NCI-H526 treated with DMSO at 0.1 percent for 48 hours (cell line): ENCODE data around the gene TCERG1.
A peak's percentile ranks its signal among the peaks of the same experiment; 100 is the strongest.
"Not testable (repeated sequence)": the region's sequence is repeated elsewhere in the genome, so short reads cannot be mapped to it uniquely, and the experiment has no call there.

ENCODE experiments used
- DNase-seq: peaks from one replicate; lab custom pipeline; 2025; lab: John Stamatoyannopoulos, UW

Gene TCERG1

DNA sequence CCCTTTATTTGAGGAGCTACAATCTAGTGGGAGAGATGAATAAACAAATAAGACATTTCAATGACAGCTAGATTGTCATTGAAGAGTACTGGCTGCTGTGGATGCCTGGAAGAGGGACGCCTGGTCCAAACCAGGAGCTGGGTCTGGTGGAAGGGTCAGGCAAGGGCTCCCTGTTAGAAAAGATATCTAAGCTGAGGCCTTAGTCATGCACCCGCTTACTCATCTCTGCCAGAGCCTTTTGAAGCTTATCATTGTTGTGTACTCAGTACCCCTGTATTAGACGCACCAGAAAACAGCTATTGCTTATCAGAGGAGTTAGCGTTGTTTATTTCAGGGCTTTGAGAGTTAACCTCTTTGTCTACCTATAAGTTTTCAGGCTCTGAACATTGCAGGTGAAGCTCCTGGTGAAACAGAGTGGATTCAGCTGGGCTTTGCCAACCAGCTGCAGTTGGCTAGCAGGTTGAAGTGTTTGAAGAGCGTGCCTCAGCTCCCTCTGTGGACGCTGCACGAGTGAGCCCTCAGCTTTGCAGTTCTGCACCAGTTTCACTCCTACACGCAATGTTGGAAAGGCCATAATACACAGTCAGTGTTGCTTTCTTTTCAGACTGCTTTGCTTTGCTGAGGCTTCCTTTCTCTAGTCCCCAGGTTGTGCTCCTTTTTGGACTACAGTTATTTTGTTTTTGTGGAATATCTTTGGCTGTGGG, 74.4 kb downstream of the TCERG1 start:
- no peak for DNase-seq

DNA sequence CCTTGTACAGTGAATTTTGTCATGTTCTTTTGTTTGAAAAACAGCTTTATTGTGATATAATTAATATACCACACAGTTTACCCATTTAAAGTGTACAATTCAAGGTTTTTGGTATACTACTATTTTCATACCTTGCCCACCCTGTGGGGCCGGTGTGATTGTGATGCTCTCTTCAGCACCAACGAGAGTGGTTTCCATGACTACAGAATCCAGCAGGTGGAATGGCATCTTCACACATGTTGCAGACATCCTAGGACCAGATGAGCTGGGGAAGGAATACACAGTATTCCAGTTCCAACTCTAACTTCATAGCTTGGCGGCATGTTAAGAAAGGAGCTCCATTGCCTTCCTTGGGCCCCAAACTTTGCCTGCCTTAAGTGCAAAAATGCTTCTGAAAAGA, 76.6 kb downstream of the TCERG1 start:
- no peak for DNase-seq

DNA sequence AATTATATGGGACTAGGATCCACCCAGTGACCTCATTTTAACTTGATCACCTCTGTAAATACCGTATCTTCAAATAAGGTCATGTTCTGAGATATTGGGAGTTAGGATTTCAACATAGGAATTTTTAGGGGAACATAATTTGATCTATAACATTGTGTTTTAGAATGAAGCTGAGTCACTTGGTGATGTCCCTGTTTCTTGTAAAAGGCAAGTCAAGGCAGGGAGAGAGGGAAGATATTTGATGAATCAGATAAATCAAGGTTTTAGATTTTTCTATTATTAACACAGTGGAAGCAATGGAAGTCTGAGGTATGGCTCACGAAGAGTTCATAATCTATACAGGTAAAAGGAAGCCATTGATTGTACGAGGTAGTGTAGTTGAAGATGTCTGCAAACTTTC, 80.7 kb downstream of the TCERG1 start:
- DNase-seq: no peak

DNA sequence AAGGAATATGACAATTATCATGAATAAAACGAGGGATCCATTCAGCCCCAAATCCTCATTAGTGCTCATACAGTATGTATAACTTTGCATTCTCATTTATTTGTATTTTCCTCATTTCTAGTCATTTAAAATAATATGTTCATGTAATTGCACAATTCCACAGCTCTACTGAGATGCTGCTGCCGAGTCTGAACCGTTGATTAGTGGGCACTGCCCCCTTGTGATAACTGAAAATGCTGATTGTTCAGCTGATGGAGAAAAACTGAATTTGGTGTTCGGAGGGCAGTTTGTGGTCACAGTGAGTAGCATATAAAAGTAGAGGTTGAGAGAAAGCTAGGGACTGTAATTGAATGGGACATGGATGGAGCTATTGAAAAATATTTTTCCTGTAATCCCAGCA, 81.1 kb downstream of the TCERG1 start:
- no peak for DNase-seq

DNA sequence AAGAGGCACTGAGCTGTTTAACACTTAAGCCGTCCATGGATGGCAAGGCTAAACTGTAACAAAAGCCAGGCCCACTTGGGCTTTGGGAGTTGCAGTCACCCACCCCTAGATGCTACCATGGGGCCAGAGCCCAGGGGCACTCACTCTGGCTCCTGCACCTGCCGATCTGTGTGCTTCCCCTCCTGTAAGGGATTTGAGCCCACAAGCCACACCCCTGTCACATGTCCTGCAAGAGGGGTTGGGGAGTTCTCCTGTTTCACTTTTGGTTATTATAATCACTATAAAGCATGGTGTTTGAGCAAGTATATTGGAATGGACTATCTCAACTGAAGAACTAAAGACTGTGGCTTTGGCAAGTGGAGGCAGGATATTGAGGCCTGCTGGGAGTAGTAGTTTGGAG, 82.9 kb downstream of the TCERG1 start:
- no peak for DNase-seq

DNA sequence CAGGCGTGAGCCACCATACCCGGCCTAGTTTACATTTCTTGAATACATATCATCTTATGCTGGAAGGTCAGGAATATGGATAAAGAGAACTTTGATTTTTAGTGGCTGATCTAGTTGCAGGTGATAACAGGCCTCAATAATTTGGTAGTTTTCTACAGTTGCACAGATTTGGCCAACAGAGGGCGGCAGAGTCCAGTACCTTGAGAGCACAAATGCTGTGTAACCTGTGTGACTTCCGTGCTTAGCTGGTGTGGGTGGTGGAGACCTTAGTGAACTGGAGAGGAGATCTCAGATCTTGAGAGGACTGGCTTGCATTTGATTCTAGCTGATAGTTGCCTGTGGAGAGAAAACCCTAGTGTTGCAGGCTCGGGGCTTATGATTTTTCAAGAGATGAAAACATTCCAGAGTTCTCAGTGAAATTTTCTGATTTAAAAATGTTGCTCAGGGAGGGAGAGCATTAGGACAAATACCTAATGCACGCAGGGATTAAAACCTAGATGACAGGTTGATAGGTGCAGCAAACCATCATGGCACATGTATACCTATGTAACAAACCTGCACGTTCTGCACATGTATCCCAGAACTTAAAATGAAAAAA, 86.2 kb downstream of the TCERG1 start:
- peak; percentile 17 for DNase-seq

- DNase-seq: no peak
Measured at GRCh38 chr5:146533882-146534281, 86.7 kb downstream of the TCERG1 start.

DNA sequence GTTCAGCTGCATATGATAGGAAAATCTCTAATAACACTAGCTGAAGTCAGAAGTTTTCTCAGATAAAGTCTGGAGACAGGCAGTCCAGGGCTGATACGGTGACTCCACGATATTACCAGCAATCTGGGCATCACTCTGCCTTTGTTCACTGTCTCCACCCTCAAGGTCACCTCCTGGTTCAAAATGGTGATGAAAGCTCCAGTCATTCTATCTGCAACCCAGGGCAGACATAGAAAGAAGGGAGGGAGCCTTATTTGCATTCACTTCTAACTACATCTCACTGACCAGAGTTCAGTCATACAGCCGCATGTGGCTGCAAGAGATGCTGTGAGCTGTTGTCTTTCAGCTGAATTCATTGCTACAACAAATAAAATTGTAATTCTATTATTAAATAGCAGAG, 91.3 kb downstream of the TCERG1 start:
- DNase-seq: no peak

DNA sequence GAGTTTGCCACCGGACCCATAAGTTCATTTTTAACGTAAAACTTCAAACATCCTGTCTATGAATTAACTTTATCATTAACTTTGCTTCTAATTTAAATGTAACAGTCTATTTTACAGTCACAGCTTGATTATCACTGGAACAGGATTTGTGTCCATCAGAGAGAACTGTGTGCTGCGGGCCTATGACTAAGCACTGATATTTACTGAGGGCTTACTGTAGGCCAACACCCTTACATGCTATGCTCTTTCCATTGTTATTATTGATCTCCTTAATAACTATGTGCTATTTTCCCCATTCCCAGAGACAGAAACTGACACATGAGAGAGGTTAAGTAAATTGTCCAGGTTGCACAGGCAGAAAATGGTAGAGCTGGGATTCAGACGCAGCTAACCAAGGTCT, 92.8 kb downstream of the TCERG1 start:
- DNase-seq: no peak

- no peak for DNase-seq
Measured at GRCh38 chr5:146540414-146540813, 93.3 kb downstream of the TCERG1 start.

GRCh38 chr5:146541958-146542849, 95.1 kb downstream of the TCERG1 start:
- peak; percentile 13 for DNase-seq

DNA sequence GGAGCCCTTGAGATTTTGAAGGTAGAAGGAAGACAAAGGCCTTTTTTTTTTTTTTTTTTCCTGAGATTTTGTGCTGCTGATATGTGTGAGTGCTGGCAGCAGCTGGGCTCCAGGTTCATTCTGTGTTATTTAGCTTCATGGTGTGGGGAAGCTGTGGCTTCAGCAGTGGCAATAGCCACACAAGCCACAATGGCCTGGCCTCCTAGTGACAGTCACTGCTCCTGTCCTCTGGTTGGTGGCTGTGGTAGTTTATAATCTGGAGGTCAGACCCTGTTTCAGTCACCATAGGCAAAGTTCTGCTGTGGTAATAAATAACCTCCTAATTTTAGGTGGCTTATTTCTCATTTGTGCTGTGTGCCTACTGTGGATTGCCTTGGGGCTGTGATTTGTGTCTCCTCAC, 97.1 kb downstream of the TCERG1 start:
- DNase-seq: no peak

DNA sequence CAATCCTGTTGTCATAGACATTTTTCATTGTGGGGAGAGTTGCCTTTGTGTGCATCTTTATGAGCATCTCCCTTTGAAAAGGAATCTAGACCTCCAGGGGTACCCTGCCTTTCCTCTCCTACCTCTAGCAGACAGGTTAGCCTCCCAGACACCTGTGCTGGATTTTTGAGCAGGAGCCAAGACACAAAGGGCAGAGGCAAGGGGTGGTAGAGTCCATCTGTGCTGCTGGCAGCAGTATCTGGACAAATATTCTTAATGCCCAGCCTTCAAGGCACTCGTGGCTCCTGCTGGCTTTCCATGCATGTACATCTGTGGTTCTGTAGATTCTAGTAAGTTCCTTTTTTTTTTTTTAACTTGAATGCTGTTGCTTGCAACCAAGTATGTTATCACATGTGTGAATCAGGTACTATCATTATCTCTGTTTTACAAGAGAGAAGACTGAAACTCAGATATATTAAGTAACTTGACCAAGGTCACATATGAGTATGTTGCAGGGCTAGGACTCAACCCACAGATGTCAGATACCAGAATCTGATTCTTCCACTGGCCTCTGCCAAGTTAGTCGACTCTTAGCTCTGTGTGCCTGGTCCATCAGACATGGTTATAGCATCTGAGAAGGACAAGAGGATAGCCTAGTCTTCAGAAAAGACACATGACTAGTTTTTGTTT, 101.8 kb downstream of the TCERG1 start:
- no peak for DNase-seq

GRCh38 chr5:146549615-146550014, 102.5 kb downstream of the TCERG1 start:
- no peak for DNase-seq

GRCh38 chr5:146553446-146553845, 106.3 kb downstream of the TCERG1 start:
- DNase-seq: no peak

GRCh38 chr5:146556884-146557283, 109.8 kb downstream of the TCERG1 start:
- not testable (repeated sequence) for DNase-seq

GRCh38 chr5:146560205-146560812, 113.2 kb downstream of the TCERG1 start:
- DNase-seq: no peak
